Stimulated activated CD4-positive, alpha-beta T cell treated with anti-CD3 and anti-CD28 coated beads, TNF-alpha, amount 100 ng/mL, for 24 hours (primary cell): Measurements from ENCODE around the gene UBL5.
"Not testable (repeated sequence)": the region's sequence is repeated elsewhere in the genome, so short reads cannot be mapped to it uniquely, and the experiment has no call there.

Experiments
- DNase-seq, 3 experiments: peaks; one replicate each; pipeline ENCODE4 v3.0.0-alpha.2; 2020; ENCODE audit warnings: low read depth in 3 of 3

Gene UBL5

DNA sequence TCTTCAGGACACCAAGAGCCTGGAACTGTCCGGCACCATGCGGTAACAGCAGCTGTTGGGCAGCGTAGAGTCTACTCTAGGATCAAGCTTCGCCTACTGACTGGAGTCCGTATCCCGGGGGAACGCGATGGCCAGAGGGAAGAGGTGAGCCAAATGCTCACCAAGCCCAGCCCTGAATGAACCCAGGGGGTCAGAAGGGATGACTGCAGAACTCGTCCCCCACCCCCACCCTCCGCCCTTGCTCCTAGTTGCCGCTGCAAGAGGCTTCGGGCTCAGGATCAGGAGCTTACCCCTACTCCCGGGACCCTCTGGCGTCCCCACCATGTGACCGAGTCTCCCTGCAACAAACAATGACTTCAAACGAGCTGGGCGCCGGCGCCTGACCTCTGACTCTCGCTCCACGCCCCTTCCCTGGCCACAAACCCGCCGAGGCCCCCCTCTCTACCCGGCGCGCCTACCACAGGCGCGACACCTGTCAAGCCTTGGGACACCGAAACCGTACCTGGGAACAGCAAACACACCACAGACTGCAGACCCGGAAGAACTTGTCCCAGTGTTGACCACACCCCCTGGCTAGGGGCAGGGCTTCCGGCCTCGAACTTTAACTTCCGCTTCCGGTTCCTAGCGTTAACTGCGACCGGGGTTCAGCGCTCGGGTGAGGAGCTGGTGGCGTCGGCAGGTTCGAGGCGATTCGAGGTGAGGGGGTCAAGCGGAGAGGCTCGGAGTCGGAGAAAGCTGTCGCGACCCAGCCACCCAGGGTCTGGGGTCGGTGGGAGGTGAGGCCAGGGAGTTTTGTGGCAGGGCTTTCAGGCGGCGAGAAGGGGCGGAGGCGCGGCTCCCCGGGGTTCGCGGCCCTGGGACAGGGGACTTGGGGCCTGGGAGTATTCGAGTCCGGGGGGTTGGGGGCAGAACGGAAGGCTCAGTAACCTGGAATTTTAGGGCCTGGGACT is at the start of gene UBL5:
Gene UBL5, plus strand, starts transcription at position 630 of the 950 bp plus-strand sequence. CDS start 420 bp downstream, outside the sequence.
- DNase-seq: peak; percentile 81 to 86 (median 85)

DNA sequence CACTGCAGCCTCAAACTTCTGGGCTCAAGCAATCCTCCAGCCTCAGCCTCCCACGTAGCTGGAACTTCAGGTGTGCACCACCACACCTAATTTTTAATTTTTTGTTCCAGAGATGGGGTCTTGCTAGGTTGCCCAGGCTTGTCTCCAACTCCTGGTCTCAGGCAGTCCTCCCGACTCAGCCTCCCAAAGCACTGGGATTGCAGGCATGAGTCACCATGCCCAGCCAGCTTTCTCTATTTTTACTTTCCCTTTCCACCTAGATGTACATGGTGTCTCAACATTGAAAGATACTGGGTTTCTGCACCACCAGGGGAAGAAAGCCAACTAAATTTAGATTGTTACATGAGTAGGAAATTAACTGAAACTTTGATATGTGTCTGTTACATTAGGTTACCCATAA is 45.4 kb upstream of the UBL5 start:
- no peak for DNase-seq

DNA sequence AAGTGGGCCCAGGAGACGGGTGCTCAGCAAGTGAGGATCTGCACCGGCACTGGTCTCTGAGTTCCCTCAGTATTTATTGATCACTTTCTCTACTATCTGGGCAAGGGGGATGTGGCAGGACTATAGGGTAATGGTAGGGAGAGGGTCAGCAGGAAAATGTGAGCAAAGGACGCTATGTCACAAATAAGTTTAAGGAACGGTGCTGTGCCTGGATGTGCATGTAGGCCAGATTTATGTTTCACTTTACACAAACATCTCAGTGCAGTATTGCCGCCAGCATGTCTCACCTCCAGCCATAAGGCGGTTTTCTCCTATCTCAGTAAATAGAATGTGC is 43.6 kb upstream of the UBL5 start:
- not testable (repeated sequence) for DNase-seq

DNA sequence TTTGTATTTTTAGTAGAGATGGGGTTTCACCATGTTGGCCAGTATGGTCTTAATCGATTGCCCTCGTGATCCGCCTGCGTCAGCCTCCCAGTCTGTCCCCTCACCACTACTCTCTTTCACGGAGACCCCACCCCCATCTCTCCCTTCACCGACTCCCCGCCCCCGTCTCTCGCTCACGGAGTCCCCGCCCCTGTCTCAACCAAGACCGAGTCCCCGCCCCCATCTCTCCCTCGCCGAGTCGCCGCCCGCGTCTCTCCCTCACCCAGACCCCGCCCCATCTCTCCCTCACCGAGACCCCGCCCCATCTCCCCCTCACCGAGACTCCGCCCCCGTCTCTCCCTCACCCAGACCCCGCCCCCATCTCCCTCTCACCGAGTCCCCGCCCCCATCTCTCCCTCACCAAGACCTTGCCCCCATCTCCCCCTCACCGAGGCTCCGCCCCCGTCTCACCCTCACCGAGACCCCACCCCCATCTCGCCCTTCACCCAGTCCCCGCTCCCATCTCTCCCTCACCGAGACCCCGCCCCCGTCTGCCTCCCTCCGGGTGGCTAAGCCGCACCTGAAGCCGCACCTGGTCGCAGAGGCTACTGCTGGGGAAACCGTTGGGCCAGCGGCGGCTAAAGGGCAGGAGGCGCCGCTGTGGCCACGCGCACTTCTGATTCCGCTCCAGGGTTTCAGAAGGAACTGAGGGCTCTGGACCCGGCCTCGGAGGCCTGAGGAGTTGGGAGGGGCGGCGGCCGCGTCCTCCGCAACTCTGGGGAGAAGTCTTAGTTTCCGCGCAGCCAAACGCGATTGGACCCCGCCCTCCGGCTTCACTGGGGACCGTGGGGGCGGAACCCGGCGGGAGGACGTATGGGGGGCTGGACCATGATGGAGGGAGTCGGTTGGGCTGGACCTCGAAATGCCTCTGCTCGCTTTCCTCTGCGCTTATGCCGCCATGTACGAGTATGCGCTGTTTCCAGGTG is 42.1 kb upstream of the UBL5 start:
- peak; percentile 94 to 98 (median 96) for DNase-seq

DNA sequence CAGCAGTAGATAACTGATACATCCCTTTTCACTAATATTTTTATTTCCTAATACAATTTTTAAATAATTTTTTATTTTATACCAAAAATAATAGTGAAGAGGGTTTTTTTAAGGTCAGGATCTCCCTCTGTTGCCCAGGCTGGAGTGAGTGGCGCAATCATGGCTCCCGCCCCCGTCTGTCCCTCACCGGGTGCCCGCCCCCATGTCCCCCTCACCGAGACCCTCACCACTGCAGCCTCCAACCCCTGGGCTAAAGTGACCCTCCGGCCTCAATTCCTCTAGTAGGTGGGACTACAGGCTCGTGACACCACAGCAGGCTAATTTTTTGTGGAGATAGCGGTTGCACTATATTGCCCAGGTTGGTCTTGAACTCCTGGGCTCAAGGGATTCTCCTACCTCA is 41.4 kb upstream of the UBL5 start:
- DNase-seq: no peak

DNA sequence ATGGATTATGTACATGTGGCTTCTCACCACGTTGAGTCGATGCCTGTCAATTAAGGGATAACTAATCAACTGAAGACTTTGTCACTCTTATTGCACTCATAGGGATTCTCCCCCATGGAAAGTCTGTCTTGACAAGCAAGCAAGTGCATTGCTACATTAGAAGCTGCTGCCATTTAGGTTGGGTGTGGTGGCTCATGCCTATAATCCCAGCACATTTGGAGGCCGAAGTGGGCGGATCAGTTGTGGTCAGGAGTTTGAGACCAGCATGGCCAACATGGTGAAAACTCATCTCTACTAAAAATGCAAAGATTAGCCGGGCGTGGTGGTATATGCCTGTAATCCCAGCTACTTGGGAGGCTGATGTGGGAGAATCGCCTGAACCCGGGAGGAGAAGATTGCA is 40.9 kb upstream of the UBL5 start:
- no peak for DNase-seq

DNA sequence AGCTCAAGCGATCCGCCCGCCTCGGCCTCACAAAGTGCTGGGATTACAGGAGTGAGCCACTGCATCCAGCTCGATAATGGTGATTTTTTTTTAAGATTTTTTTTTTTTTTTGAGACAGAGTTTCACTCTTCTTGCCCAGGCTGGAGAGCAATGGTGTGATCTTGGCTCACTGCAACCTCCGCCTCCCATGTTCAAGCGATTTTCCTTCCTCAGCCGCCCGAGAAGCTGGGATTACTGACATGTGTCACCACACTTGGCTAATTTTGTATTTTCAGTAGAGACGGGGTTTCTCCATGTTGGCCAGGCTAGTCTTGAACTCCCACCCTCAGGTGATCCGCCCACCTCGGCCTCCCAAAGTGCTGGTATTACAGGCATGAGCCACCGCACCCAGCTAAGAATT is 39.1 kb upstream of the UBL5 start:
- DNase-seq: not testable (repeated sequence)

DNA sequence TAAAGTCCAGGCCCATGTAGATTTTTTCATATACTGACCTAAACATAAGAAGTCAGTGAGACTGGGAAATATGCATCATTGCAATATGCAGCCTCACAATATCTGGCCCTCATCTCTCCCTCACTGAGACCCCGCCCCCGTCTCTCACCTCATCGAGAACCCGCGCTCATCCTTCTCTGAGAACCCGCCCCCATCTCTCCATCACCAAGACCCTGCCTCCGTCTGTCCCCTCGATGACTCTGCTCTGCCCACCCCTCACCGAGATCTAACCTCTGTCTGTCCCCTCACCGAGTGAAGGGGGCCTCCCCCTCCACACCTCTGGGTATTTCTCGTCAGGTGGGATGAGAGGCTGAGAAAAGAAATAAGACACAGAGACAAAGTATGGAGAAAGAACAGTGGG is 38.7 kb upstream of the UBL5 start:
- no peak for DNase-seq

DNA sequence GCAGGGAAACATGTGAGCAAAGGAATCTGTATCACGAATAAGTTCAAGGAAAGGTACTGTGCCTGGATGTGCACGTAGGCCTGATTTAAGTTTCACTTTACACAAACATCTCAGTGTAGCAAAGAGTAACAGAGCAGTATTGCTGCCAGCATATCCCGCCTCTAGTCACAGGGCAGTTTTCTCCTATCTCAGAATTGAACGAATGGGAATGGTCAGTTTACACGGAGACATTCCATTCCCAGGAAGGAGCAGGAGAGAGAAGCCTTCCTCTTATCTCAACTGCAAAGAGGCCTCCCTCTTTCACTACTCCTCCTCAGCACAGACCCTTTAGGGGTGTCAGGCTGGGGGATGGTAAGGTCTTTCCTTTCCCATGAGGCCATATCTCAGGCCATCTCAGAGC is 38.1 kb upstream of the UBL5 start:
- DNase-seq: not testable (repeated sequence)

DNA sequence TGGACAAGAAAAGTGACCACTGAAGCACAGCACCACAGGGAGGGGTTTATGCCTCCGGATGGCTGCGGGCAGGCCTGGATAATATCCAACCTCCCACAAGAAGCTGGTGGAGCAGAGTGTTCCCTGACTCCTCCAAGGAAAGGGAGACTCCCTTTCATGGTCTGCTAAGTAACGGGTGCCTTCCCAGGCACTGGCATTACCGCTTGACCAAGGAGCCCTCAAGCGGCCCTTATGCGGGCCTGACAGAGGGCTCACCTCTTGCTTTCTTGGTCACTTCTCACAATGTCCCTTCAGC is 36.7 kb upstream of the UBL5 start:
- DNase-seq: not testable (repeated sequence)

DNA sequence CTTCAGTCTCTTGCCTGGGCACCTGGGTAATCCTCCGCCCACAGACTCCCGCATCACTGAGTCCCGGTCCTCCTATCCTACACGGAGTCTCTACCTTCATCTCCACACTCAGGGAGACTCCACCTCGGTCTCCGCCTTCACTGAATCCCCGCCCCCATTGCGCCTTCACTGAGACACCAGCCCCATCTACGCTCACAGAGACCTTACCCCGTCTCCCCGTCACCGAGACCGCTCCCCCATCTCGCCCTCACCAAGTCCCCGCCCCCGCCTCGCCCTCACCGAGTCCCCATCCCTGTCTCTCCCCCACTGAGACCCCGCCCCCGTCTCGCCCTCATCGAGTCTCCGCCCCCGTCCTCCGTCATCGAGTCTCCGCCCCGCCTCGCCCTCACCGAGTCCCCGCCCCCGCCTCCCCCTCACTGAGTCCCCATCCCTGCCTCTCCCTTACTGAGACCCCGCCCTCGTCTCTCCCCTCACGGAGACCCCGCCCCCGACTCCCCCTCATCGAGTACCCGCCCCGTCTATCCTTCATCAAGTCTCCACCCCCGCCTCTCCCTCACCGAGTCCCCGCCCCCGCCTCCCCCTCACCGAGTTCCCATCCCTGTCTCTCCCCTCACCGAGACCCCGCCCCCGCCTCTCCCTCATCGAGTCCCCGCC is 36.0 kb upstream of the UBL5 start:
- DNase-seq: peak; percentile 79 to 92 (median 82)

DNA sequence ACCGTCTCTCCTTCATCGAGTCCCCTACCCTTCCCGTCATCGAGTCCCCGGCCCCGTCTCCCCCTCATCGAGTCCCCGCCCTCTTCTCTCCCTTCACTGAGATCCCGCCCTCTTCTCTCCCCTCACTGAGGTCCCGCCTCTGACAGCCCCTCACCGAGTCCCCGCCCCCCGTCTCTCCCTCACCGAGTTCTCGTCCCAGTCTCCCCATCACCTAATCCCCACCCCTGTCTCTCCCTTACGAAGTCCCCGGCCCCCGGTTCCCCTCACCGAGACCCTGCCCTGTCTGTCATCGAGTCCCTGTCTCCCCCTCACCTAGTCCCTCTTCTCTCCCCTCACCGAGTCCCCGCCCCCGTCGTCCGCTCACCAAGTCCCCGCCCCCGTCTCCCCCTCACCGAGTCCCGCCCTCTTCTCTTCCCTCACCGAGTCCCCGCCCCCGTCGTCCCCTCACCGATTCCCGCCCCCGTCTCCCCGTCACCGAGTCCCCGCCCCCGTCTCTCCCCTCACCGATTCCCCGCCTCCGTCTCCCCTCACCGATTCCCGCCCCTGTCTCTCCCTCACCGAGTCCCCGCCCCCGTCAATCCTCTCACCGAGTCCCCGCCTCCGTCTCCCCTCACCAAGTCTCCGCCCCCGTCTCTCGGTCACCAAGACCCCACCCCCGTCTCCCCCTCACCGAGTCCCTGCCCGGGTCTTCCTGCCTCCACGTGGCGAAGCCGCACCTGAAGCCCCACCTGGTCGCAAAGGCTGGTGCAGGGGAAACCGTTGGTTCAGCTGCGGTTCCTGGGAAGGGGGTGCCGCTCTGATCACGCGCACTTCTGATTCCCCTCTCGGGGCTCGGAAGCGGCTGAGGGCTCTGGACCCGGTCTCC is 35.3 kb upstream of the UBL5 start:
- peak; percentile 82 to 90 (median 83) for DNase-seq

DNA sequence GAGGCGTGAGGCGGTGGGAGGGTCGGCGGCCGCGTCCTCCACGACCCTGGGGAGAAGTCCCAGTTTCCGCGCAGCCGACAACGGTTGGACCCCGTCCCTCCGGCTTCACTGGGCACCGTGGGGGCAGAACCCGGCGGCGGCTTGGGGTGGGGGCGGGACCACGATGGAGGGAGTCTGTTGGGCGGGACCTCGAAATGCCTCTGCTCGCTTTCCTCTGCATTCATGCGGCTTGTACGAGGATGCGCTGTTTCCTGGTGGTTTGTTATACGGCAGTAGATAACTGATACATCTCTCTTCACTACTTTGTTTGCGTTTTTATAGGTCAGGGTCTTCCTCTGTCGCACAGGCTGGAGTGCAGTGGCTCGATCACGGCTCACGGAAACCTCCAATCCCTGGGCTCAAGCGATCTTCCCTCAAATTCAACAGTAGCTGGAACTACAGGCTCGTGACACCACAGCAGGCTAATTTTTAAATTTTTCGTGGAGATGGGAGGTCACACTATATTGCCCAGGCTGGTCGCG is 34.6 kb upstream of the UBL5 start:
- DNase-seq: peak; percentile 27 to 56 (median 29)

DNA sequence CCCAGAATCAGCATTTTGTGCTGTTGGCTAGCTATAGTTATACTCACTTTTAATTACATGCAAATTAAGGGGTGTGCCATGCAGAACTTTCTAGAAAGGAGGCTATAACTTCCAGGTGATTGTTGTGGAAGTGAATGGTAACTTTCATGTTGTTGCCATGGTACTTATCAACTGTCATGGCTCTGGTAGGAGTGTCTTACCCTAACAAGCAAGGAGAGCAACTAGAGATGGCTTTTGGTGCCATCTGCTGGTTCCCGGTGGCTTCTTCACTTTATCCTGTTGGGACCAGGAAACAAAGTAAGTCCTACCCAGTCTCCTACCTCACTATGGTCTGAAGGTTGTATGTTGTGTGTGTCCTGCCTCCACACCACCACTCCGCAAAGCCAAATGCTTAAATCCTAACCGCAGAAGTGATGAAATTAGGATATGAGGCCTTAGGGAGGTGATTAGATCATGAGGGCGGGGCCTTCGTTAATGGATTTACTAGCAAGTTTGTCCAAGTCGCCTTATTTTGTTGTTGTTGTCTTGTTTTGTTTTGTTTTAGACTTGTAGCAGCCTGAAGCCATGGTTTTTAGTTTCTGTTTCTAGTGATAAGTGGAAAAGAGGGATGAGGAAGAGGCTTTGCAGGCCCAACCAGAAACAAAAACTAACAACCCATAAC is 31.5 kb upstream of the UBL5 start:
- DNase-seq: peak; percentile 57 to 84 (median 82)

DNA sequence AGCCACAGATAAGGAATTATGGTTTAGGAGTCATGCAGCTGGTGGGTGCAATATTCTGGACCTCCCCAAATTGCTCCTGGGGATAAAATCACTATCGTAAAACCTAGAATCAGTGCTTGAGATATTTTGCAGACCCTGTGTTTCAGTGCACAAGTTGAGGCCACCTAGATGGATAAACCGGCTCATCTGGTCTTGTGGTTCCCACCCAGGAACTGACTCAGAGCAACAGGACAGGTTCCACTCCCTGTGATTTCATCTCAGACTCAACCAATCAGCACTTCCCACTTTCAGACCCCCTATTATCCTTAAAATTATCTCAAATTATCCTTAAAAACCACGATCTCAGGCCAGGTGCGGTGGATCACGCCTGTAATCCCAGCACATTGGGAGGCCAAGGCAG is 29.8 kb upstream of the UBL5 start:
- no peak for DNase-seq

DNA sequence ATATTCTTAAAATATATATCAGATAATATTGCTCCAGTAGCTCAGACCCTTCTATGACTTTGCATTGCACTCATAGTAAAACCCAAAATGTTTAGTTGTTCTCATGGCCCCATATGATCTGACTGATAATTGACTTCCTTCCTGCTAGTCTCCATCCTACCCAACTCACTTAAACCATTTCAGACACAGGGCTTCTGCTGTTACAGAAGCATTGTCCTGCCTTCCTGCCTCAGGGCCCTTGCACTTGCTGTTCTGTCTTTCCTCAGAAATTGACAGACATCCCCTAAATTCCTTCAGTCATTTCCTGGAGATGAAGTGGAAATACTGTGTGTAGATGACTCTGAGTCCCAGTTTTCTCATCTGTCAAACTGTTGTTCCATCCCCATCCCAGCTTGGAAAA is 28.6 kb upstream of the UBL5 start:
- DNase-seq: no peak

DNA sequence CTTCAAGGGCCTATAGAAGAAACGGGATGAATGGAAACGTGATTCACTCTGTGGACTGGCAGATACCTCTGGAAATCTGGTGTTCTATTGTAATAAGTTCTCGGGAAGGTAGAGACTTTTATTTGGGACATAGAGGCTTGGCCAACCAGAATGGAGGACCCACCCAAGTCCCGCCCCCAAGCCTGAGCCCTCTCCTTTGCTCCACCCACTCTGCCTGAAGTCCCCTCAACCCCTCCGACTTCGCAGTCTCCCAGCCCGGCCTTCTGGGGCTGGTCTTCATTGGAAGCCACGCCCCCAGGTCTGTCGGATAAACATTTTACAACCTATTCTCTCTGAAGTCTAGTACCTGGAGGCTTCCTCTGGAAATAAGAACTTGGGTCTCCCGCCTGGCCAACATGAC is 25.7 kb upstream of the UBL5 start:
- DNase-seq: no peak

DNA sequence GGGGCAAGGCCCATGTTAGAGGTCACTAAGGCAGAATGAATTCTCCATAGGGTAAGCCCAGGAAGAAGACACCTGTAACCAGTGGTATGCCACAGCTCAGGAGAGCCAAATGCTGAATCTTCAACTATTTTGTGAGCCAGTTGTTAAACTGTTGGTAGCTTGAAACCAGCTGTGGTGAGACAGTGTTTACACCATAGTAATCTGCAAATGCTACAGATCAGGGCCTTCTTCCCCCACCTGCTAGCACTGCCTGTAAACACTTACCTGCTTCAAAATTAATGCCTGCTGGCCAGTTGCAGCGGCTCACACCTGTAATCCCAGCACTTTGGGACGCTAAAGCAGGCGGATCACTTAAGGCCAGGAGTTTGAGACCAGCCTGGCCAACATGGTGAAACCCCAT is 20.9 kb upstream of the UBL5 start:
- DNase-seq: no peak

DNA sequence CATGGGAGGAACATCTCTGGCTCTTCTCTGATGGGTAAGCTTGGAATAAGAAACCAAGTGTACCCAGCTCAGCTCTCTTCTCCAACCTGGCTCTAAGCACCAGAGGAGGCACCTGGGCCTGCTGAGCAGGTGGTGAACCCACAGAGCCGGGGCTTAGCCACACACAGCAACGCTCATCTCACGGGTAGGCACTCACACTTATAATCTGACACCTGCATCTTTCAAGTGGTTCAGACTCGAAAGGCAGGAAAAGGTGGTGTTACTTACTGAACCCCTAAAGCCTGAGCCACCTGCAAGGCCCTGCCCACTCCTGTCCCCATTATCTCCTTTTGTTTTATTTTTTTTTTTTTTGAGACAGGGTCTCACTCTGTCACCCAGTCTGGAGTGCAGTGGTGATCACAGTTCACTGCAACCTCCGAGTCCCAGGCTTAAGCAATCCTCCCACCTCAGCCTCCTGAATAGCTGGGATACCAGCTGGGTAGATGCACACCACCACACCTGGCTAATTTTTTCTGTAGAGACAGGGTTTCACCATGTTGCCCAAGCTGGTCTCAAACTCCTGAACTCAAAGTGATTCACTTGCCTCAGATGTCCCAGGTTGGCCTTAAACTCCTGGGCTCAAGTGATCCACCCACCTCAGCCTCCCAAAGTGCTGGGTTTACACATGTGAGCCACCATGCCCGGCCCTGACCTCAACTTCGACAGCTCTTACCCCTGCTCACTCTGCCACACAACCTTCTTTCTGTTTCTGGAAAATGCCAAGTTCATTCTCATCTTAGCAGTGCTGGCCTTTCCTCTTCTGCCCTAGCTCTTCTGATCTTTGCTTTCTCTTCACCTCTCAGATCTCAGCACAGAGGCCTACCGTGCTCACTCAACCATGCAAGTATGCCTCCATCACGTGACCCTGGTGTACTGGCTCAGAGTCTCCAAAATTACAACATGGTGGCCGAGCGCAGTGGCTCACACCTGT is 18.6 kb upstream of the UBL5 start:
- DNase-seq: no peak
